ENCODE measurements around the gene YWHAG. TPM values are rescaled to one million over a fixed set of nuclear protein-coding genes. Genes with fewer than 3 reads are reported as not detected.
"Not testable (repeated sequence)": the region's sequence is repeated elsewhere in the genome, so short reads cannot be mapped to it uniquely, and the experiment has no call there.

The YWHAG gene
- total RNA-seq, 1 donor from 2014 or later = 132 TPM

GRCh38 chr7:76325092-76325491 lies 33.7 kb downstream of the YWHAG start:
- Mint-ChIP-seq H3K36me3 (ENCODE audit: insufficient read depth) (peaks cover 18% of the 10 kb centered on the region), H3K27ac (no peak overlapping the region), H3K4me1 (ENCODE audit: low read depth) (no peaks in the 10 kb centered on the region), H3K9me3 (ENCODE audit: low read depth) (no peaks in the 10 kb centered on the region), H3K4me3 (ENCODE audit: low read depth) (no peak overlapping the region), H3K27me3 (no peaks in the 10 kb centered on the region)
- TF ChIP-seq, protein P1, sequence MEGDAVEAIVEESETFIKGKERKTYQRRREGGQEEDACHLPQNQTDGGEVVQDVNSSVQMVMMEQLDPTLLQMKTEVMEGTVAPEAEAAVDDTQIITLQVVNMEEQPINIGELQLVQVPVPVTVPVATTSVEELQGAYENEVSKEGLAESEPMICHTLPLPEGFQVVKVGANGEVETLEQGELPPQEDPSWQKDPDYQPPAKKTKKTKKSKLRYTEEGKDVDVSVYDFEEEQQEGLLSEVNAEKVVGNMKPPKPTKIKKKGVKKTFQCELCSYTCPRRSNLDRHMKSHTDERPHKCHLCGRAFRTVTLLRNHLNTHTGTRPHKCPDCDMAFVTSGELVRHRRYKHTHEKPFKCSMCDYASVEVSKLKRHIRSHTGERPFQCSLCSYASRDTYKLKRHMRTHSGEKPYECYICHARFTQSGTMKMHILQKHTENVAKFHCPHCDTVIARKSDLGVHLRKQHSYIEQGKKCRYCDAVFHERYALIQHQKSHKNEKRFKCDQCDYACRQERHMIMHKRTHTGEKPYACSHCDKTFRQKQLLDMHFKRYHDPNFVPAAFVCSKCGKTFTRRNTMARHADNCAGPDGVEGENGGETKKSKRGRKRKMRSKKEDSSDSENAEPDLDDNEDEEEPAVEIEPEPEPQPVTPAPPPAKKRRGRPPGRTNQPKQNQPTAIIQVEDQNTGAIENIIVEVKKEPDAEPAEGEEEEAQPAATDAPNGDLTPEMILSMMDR (IDR thresholded peaks at IDR 0.05; ENCODE audit: unreplicated experiment) = no peak
- DNase-seq (ENCODE audit: low spot score, unreplicated experiment) = no peak

- Mint-ChIP-seq H3K4me1 (ENCODE audit: low read depth) (peaks cover 14% of the 10 kb centered on the region), H3K9me3 (ENCODE audit: low read depth) (no peaks in the 10 kb centered on the region), H3K4me3 (ENCODE audit: low read depth) (peak overlapping the region; percentile 88), H3K27me3 (no peaks in the 10 kb centered on the region), H3K27ac (peak overlapping the region; percentile 96), H3K36me3 (ENCODE audit: insufficient read depth) (no peaks in the 10 kb centered on the region)
- TF ChIP-seq, protein P1 (IDR thresholded peaks at IDR 0.05; ENCODE audit: unreplicated experiment) = peak; percentile 50
- DNase-seq (ENCODE audit: low spot score, unreplicated experiment) = peak; percentile 50
These were observed 40.1 kb downstream of the YWHAG start for GRCh38 chr7:76318488-76319353.

GRCh38 chr7:76317782-76318487 lies 40.9 kb downstream of the YWHAG start:
- Mint-ChIP-seq H3K27me3 (no peaks in the 10 kb centered on the region), H3K36me3 (ENCODE audit: insufficient read depth) (no peaks in the 10 kb centered on the region), H3K4me3 (ENCODE audit: low read depth) (peak overlapping the region; percentile 88), H3K27ac (peak overlapping the region; percentile 97), H3K9me3 (ENCODE audit: low read depth) (no peaks in the 10 kb centered on the region), H3K4me1 (ENCODE audit: low read depth) (peaks cover 14% of the 10 kb centered on the region)
- peak; percentile 92 for DNase-seq (ENCODE audit: low spot score, unreplicated experiment)
- TF ChIP-seq, protein P1 (IDR thresholded peaks at IDR 0.05; ENCODE audit: unreplicated experiment) = no peak

GRCh38 chr7:76316984-76317781 lies 41.6 kb downstream of the YWHAG start:
- DNase-seq (ENCODE audit: low spot score, unreplicated experiment) = no peak
- TF ChIP-seq, protein P1 (IDR thresholded peaks at IDR 0.05; ENCODE audit: unreplicated experiment) = no peak
- Mint-ChIP-seq H3K4me3 (ENCODE audit: low read depth) (peak overlapping the region; percentile 88), H3K36me3 (ENCODE audit: insufficient read depth) (no peaks in the 10 kb centered on the region), H3K27ac (peak overlapping the region; percentile 97), H3K9me3 (ENCODE audit: low read depth) (no peaks in the 10 kb centered on the region), H3K4me1 (ENCODE audit: low read depth) (peaks cover 14% of the 10 kb centered on the region), H3K27me3 (no peaks in the 10 kb centered on the region)

DNA sequence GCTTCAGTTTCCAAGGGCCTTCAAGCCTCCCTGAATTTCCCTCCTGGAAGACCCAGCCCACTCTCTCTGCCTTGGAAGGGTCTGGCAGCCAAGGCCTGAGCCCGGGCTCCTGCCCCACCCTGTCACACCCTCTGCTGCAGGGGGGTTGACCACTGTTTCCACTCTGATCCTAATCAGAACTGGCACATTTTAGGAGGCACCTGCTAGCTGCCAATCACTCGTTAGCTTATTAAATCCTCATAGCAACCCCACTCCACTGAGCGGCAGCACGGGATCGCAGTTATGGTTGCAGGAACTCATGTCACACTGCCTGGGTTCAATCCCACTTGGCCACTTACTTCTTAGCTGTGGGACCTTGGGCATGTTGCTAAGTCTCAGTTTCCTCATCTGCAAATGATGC lies 43.4 kb downstream of the YWHAG start:
- H3K36me3 Mint-ChIP-seq (ENCODE audit: insufficient read depth) = no peaks in the 10 kb centered on the region
- no peak for DNase-seq (ENCODE audit: low spot score, unreplicated experiment)

GRCh38 chr7:76314740-76315139 lies 44.1 kb downstream of the YWHAG start:
- H3K27me3 Mint-ChIP-seq; H3K27ac Mint-ChIP-seq; H3K36me3 Mint-ChIP-seq (ENCODE audit: insufficient read depth); DNase-seq (ENCODE audit: low spot score, unreplicated experiment); H3K9me3 Mint-ChIP-seq (ENCODE audit: low read depth); H3K4me3 Mint-ChIP-seq (ENCODE audit: low read depth): not testable (repeated sequence)
- peaks cover 14% of the 10 kb centered on the region for H3K4me1 Mint-ChIP-seq (ENCODE audit: low read depth)

More for the DNA sequence above, 43.4 kb downstream of the YWHAG start:
- TF ChIP-seq, protein P1 (IDR thresholded peaks at IDR 0.05; ENCODE audit: unreplicated experiment) = no peak
- Mint-ChIP-seq H3K4me1 (ENCODE audit: low read depth) (peaks cover 14% of the 10 kb centered on the region), H3K4me3 (ENCODE audit: low read depth) (no peak overlapping the region), H3K27me3 (no peaks in the 10 kb centered on the region), H3K27ac (no peak overlapping the region), H3K9me3 (ENCODE audit: low read depth) (no peaks in the 10 kb centered on the region)

Measured in progenitor cell of endocrine pancreas (in vitro differentiated cells).